Measurements from ENCODE around the gene PLCB3. TPM values are rescaled to one million over a fixed set of nuclear protein-coding genes. Genes with fewer than 3 reads are reported as not detected.

Gene PLCB3
- total RNA-seq, 4 donors from 2014 or later = 14.7 to 26.5 (median 19.7) TPM

DNA sequence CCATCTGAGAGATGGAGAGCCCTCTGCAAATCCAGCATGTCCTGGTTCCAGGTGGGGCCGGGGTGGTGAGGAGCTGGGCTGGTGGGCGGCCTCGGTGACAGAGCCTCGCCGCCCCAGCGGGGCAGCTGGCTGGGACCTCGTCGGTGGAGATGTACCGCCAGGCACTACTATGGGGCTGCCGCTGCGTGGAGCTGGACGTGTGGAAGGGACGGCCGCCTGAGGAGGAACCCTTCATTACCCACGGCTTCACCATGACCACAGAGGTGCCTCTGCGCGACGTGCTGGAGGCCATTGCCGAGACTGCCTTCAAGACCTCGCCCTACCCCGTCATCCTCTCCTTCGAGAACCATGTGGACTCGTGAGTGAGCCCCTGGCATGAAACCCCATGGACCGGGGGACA is 7.0 kb downstream of the PLCB3 start:
- no peak for ATAC-seq (ENCODE audit: low FRiP score)
- TF ChIP-seq, protein P1, sequence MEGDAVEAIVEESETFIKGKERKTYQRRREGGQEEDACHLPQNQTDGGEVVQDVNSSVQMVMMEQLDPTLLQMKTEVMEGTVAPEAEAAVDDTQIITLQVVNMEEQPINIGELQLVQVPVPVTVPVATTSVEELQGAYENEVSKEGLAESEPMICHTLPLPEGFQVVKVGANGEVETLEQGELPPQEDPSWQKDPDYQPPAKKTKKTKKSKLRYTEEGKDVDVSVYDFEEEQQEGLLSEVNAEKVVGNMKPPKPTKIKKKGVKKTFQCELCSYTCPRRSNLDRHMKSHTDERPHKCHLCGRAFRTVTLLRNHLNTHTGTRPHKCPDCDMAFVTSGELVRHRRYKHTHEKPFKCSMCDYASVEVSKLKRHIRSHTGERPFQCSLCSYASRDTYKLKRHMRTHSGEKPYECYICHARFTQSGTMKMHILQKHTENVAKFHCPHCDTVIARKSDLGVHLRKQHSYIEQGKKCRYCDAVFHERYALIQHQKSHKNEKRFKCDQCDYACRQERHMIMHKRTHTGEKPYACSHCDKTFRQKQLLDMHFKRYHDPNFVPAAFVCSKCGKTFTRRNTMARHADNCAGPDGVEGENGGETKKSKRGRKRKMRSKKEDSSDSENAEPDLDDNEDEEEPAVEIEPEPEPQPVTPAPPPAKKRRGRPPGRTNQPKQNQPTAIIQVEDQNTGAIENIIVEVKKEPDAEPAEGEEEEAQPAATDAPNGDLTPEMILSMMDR (IDR thresholded peaks at IDR 0.05) = no peak

DNA sequence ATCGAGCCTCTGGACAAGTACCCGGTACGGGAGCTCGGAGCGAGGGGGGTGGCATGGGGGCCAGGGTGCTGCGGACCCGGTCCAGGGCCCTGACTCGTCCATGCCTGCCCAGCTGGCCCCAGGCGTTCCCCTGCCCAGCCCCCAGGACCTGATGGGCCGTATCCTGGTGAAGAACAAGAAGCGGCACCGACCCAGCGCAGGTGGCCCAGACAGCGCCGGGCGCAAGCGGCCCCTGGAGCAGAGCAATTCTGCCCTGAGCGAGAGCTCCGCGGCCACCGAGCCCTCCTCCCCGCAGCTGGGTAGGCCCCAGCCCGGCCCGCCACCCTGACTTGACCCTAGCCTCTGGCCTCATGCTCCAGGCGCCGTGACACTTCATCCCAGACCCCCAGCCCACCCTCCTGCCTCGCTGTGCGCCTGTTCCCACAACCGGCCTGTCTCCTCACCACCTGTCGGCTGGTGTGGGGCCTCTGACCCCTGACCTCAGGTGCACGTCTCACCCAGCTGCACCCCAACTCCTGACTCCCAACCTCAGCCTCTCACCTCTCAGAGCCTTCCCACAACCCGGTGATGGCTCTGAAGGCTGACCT is 7.7 kb downstream of the PLCB3 start:
- TF ChIP-seq, protein P1 (IDR thresholded peaks at IDR 0.05) = no peak
- no peak for DNase-seq (ENCODE audit: low spot score)
- no peak for ATAC-seq (ENCODE audit: low FRiP score)

More for the DNA sequence above, 7.0 kb downstream of the PLCB3 start:
- DNase-seq (ENCODE audit: low spot score) = no peak

DNA sequence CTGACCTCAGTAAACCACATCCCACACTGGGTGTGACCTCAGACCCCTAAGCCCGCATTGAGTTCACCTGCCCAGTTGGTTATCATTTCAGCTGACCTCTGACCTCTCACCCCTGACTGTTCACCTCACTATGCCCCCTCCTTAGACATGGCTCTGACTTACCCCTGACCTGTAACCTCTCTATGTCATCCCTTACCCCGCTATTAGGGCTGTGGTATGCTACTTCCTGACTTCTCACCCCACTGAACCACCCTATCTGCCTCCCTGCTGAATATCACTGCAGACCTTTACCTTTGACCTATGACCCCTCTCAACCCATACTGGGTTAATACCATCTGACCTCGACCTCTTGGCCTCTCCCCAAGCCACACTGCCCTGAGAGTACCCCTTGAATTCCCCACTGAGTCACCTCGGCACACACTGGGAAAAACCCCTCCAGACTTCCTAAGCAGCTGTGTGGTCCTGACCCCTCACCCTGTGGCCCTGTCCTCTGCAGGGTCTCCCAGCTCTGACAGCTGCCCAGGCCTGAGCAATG is 8.3 kb downstream of the PLCB3 start:
- ATAC-seq (ENCODE audit: low FRiP score) (no peak), DNase-seq (ENCODE audit: low spot score) (no peak)
- TF ChIP-seq, protein P1 (IDR thresholded peaks at IDR 0.05) = no peak

DNA sequence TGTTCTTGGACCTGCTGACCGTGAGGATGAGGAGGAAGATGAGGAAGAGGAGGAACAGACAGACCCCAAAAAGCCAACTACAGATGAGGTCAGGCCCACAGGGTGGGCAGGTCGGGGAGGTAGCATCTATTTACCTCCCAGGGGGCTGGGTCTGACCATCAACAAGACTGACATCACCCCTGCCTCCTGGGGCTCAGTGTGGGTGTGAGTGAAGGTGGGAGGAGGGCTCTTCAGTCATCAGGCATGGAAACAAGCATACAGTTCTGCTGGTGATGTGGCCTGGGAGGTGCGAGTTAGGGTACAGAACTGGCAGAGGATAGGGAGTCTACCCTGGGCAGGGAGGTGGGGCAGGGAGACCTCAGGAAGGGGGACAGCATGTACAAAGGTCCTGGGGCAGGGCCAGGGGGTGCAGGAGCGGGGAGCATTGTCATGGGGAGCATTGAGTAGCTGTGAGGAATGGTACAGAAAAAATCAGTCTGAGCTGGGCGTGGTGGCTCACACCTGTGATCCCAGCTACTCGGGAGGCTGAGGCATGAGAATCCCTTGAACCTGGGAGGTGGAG is 8.9 kb downstream of the PLCB3 start:
- TF ChIP-seq, protein P1 (IDR thresholded peaks at IDR 0.05) = no peak
- ATAC-seq (ENCODE audit: low FRiP score) (no peak), DNase-seq (ENCODE audit: low spot score) (no peak)

DNA sequence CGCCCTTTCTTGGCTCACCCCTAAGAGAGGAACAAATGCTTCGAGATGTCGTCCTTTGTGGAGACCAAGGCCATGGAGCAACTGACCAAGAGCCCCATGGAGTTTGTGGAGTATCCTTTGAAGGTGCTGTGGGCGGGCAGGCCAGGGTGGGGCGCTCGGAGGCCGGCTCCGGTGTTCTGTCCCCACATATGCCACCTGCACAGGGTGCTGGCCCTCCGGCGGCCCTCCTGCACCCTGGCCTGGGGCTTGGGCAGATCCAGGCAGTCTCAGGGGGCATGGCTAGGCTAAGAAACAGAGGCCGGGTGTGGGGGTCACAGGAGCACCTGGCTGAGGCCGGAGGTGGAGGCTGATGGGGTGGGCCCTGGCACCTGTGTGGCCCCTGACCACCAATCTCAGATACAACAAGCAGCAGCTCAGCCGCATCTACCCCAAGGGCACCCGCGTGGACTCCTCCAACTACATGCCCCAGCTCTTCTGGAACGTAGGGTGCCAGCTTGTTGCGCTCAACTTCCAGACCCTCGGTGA is 10.3 kb downstream of the PLCB3 start:
- DNase-seq (ENCODE audit: low spot score) (no peak), ATAC-seq (ENCODE audit: low FRiP score) (no peak)
- TF ChIP-seq, protein P1 (IDR thresholded peaks at IDR 0.05) = no peak

DNA sequence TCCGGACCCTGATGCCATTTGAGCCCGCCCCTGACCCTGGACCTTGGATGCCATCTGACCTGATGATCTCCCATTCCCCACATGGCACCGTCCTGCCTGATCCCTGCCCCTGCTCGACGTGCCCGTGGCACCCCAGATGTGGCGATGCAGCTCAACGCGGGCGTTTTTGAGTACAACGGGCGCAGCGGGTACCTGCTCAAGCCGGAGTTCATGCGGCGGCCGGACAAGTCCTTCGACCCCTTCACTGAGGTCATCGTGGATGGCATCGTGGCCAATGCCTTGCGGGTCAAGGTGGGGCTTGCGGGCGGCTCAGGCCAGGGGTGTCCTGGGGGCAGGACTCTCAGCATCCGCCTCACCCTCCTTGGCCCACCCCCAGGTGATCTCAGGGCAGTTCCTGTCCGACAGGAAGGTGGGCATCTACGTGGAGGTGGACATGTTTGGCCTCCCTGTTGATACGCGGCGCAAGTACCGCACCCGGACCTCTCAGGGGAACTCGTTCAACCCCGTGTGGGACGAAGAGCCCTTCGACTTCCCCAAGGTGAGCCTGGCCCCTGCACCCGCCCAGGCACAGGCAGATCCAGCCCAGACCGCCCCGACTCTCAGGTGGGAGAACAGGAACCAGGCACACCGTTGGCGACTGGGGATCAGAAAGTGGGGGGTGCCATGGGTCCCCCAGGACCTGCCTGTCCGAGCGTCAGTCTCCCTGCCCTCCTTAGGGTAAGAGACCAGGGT is 11.1 kb downstream of the PLCB3 start:
- TF ChIP-seq, protein P1 (IDR thresholded peaks at IDR 0.05) = no peak
- no peak for DNase-seq (ENCODE audit: low spot score)
- no peak for ATAC-seq (ENCODE audit: low FRiP score)

Measured in omental fat pad (tissue), 4 donors.